ENCODE measurements around the gene CD59.
A peak's percentile ranks its signal among the peaks of the same experiment; 100 is the strongest.

The CD59 gene, protein sequence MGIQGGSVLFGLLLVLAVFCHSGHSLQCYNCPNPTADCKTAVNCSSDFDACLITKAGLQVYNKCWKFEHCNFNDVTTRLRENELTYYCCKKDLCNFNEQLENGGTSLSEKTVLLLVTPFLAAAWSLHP

DNA sequence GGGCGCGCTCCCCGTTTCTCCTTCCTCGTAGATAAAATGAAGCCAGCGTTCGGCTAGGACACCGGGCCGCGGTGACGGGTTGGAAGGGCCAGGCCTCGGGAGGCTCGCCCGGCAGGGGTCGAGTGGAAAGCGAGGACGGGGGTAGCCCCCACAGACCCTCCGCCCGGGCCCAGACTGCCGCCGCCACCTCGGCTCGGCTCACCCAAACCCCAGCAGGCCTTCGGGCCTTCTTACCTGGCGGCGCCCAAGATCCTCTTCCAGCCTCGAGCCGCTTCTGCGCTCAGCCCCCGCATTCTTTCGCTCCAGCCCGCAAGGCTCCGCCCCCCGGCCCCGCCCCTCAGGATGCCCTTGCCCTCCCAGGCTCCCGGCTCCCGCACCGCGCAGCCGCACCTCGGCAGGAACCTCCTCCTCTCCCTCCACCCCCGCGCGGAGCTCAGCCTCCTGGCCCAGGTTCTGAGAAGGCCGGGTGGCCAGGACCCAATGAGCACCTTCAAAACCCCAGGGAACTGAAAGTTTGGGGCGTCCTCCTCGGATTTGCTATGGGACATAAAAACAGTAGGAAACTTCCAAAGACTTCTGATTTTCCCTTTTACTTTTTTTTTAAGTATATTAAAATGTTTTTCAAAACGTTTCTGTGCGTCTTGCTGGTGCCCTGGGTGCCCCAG lies at the start of gene CD59:
Gene CD59, minus strand, starts transcription at position 276 of the 665 bp plus-strand sequence. CDS start 13,978 bp downstream, outside the sequence.
- H3K4me3 ChIP-seq (replicated peaks; ENCODE audit: low read depth, low read length), result peak within 1 kb of the TSS; percentile 88
- TF ChIP-seq, protein P1, sequence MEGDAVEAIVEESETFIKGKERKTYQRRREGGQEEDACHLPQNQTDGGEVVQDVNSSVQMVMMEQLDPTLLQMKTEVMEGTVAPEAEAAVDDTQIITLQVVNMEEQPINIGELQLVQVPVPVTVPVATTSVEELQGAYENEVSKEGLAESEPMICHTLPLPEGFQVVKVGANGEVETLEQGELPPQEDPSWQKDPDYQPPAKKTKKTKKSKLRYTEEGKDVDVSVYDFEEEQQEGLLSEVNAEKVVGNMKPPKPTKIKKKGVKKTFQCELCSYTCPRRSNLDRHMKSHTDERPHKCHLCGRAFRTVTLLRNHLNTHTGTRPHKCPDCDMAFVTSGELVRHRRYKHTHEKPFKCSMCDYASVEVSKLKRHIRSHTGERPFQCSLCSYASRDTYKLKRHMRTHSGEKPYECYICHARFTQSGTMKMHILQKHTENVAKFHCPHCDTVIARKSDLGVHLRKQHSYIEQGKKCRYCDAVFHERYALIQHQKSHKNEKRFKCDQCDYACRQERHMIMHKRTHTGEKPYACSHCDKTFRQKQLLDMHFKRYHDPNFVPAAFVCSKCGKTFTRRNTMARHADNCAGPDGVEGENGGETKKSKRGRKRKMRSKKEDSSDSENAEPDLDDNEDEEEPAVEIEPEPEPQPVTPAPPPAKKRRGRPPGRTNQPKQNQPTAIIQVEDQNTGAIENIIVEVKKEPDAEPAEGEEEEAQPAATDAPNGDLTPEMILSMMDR (IDR thresholded peaks at IDR 0.05; ENCODE audit: low read length, missing control alignments), result no peak
- peak; percentile 94 for DNase-seq (ENCODE audit: low read depth)

DNA sequence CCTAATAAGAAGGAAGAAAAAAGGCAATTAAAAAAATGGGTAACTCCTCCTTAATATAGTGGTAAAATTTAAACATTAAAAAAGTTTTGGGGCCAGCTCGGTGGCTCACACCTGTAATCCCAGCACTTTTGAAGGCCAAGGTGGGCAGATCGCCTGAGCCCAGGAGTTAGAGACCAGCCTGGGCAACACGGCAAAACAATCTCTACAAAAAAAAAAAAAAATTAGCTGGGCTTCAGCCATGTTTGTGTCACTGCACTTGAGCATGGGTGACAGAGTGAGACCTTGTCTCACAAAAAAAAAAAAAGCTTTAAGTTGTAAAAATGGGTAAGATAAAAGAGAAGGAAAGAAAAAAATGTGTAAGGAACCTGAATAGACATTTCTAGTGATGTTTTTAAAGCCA lies 49.4 kb upstream of the CD59 start:
- TF ChIP-seq, protein P1 (IDR thresholded peaks at IDR 0.05; ENCODE audit: low read length, missing control alignments), result no peak
- H3K4me3 ChIP-seq (replicated peaks; ENCODE audit: low read depth, low read length), result no peak overlapping the region

DNA sequence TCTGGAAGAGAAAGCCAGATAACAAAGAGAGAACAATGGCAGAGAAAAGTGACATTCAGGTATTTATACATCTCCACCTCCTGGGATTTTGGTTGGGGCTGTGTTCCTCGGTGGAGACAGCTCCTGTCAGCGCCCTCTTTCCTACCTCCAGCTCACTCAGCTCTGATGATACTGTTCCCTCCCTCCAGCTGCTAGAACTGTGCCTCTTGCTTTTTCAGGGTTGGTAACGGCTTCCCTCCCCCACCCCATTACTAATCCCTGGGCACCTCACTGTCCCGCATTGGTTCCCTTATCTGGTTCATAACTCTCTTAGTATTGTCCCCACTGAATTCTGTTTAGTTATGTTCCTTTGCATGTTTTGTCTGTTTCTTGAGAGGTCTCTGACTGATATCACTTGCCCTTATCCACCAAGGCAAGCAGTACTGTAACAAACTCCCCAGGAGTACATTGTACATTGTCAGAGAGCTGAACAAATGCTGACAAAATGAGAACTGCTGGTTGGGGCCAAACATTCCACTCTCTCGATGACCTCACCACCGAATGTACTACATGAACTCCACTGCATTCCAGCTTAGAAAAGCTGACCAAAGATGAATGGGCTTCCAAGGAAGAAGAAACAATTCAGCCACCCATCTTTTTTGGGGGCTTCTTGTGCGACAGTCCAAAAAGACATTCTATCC lies 43.8 kb upstream of the CD59 start:
- DNase-seq (ENCODE audit: low read depth), result peak; percentile 85
- TF ChIP-seq, protein P1 (IDR thresholded peaks at IDR 0.05; ENCODE audit: low read length, missing control alignments), result no peak

More for the DNA sequence above, 49.4 kb upstream of the CD59 start:
- no peak for DNase-seq (ENCODE audit: low read depth)

DNA sequence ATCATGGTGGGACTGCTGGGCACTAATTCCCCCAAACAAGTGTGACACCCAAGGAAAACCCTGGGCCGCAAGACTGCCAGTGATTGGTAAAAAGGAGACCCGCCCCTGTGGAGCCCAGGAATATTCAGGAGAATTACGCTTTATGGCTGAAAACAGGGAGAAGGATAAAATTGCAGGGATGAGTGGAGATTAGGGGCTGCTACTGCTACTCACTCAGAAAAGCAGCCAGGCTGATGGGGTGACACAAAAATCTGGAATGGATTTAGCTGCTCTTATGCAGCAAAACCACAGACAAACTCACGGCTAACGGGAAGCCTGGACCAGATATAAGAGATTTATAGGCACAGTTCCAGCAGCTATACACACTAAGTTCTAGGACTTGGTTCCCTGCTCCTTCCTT lies 42.5 kb upstream of the CD59 start:
- peak; percentile 69 for DNase-seq (ENCODE audit: low read depth)
- TF ChIP-seq, protein P1 (IDR thresholded peaks at IDR 0.05; ENCODE audit: low read length, missing control alignments), result no peak
- H3K4me3 ChIP-seq (replicated peaks; ENCODE audit: low read depth, low read length), result no peak overlapping the region

More for the DNA sequence above, 43.8 kb upstream of the CD59 start:
- H3K4me3 ChIP-seq (replicated peaks; ENCODE audit: low read depth, low read length), result no peak overlapping the region

DNA sequence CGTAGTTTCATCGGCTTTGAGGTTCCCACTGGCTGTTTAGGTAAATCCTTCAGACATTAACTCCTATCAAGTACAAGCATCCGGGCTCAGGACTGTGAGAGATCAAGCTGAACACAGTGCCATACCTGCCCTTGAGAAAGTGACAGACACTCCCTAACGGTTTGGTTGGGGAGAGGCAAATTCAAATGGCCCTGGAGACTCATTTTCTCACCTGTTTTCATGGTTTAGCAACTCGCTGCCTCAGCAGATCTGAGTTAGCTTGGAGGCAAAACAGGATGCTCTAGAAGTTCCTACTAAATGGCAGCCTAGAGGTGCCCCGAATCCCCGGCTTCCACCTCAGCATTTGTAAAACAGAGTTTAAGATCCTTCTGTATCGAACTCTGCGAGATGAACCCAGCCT lies 41.7 kb upstream of the CD59 start:
- TF ChIP-seq, protein P1 (IDR thresholded peaks at IDR 0.05; ENCODE audit: low read length, missing control alignments), result no peak
- no peak overlapping the region for H3K4me3 ChIP-seq (replicated peaks; ENCODE audit: low read depth, low read length)
- DNase-seq (ENCODE audit: low read depth), result no peak

DNA sequence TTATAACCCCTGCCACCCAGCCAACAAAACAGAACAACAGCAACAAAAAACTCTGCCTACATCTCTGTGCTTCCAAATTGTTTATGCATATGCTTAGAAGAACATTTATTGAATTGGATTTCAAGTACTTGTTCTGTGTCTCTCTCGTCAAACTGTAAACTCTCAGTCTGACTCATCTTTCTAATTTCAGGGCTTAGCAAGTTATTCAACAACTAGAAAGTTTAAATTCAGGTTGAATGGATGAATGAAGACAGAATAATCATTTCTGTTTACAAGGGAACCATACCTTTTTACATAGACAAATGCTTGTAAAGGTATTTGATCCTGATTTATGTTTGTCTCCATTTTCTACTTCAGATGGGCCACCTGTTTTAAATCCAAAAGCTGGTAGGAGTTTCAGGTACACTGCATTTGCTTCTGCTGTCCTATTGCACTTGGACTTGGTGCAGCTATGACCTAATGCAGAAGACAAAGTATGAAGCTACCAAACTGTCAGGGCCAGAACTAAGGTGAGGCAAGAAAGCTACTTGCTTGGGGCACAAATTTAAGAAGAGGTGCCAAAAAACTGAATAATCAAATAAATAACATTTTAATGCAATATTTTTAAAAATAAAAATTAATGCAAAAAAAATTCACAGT lies 39.7 kb upstream of the CD59 start:
- no peak for DNase-seq (ENCODE audit: low read depth)
- H3K4me3 ChIP-seq (replicated peaks; ENCODE audit: low read depth, low read length), result no peak overlapping the region
- TF ChIP-seq, protein P1 (IDR thresholded peaks at IDR 0.05; ENCODE audit: low read length, missing control alignments), result no peak

All from fibroblast of pulmonary artery (primary cell).